Measurements from ENCODE around the gene SPIN1. TPM values are rescaled to one million over a fixed set of nuclear protein-coding genes. Genes with fewer than 3 reads are reported as not detected.

The SPIN1 gene
- total and polyA plus RNA-seq, 2 donors (not counting 3 experiments of a cell fraction or from before 2014, with no cell fraction given), result 38.1 to 56.8 TPM

- Histone ChIP-seq H2AFZ (ENCODE audit: low read depth, low read length) (no peak overlapping the region), H3K9me3 (replicated peaks; ENCODE audit: control insufficient read depth, insufficient read depth, low read length) (no peaks in the 10 kb centered on the region), H3K9ac (replicated peaks; ENCODE audit: extremely low read depth, insufficient read depth, low read length) (no peak overlapping the region), H3K4me3 (replicated peaks in 1 of 3; ENCODE audit: insufficient read depth in 1 of 3, low read depth in 1 of 3, low read length in 3 of 3) (no peak overlapping the region), H4K20me1 (replicated peaks; ENCODE audit: control insufficient read depth, extremely low read depth, insufficient read depth, low read length) (no peaks in the 10 kb centered on the region), H3K4me1 (ENCODE audit: control insufficient read depth, extremely low read depth, insufficient read depth, low read length) (no peaks in the 10 kb centered on the region), H3K4me2 (ENCODE audit: insufficient read depth, low read length) (no peak overlapping the region), H3K79me2 (ENCODE audit: control insufficient read depth, insufficient read depth, low read length) (no peaks in the 10 kb centered on the region), H3K36me3 (ENCODE audit: control insufficient read depth in 2 of 2, extremely low read depth in 1 of 2, insufficient read depth in 2 of 2, low read length in 2 of 2) (no peaks in the 10 kb centered on the region), H3K9me1 (replicated peaks; ENCODE audit: control insufficient read depth, extremely low read depth, insufficient read depth, low read length) (no peaks in the 10 kb centered on the region), H3K27ac (ENCODE audit: insufficient read depth, low read depth, low read length) (no peak overlapping the region), H3K27me3 (ENCODE audit: control insufficient read depth in 2 of 2, insufficient read depth in 2 of 2, low read length in 2 of 2) (no peaks in the 10 kb centered on the region)
- DNase-seq (ENCODE audit: low read depth, low spot score), result no peak
- no TSS peak for BruUV-seq (replicated peaks)
- ChIA-PET POLR2A (no interaction called here), CTCF (no interaction called here)
- dilution Hi-C loops (cut with MboI; ENCODE audit: extremely low pct_ligation_motif_present, low sequenced_read_pairs) (no loop called here), intact Hi-C loops (cut with micrococcal nuclease) (no loop called here)
- no peak for TF ChIP-seq POLR2A (IDR thresholded peaks at IDR 0.05; ENCODE audit: low read depth, low read length)
- TF ChIP-seq GATA2 (IDR thresholded peaks at IDR 0.05; ENCODE audit: insufficient read depth, insufficient read length, low read depth, low read length), result no peak
- no peak for TF ChIP-seq MAX (IDR thresholded peaks at IDR 0.05; ENCODE audit: insufficient read depth, insufficient read length)
- no peak for TF ChIP-seq CTCF (IDR thresholded peaks at IDR 0.05; ENCODE audit: extremely low read depth in 1 of 2, insufficient read depth in 1 of 2, low read depth in 1 of 2, low read length in 2 of 2)
- TF ChIP-seq JUN (IDR thresholded peaks at IDR 0.05; ENCODE audit: borderline replicate concordance, insufficient read depth, insufficient read length, low read depth), result no peak
- TF ChIP-seq POLR2AphosphoS5 (IDR thresholded peaks at IDR 0.05; ENCODE audit: insufficient read depth, low read depth, low read length), result no peak
- TF ChIP-seq FOS (IDR thresholded peaks at IDR 0.05; ENCODE audit: borderline replicate concordance, insufficient read depth, low read length), result no peak
- no peak for TF ChIP-seq MYC (IDR thresholded peaks at IDR 0.05; ENCODE audit: low read depth, low read length)
- TF ChIP-seq EZH2 (IDR thresholded peaks at IDR 0.05; ENCODE audit: borderline replicate concordance, low read depth, low read length, severe bottlenecking), result no peak
- no peak for FAIRE-seq
Measured at GRCh38 chr9:88502552-88503034, 114.3 kb downstream of the SPIN1 start.
